CD4-positive, alpha-beta T cell (primary cell): ENCODE data around the gene DCAF15. TPM values are rescaled to one million over a fixed set of nuclear protein-coding genes. Genes with fewer than 3 reads are reported as not detected.

ENCODE experiments used
- ATAC-seq: fragments of 200-7000 bp; cut with Tn5 transposase; one replicate; pipeline ENCODE4 v1.10.0; 2022; ENCODE audit warnings: mild to moderate bottlenecking; ENCODE audit not compliant: poor library complexity
- CTCF ChIA-PET: fragments of 350-600 bp; sonication (Branson Sonifier 250); formaldehyde crosslinking; loops from one replicate; lab custom pipeline; 2021; ENCODE audit warnings: antibody characterized with exemption, inconsistent platforms; lab: Charles Lee
- POLR2A ChIA-PET: fragments of 350-600 bp; sonication (Branson Sonifier 250); formaldehyde crosslinking; loops from one replicate; lab custom pipeline; 2021; ENCODE audit warnings: antibody characterized with exemption, inconsistent platforms; lab: Charles Lee
- DNase-seq, 14 experiments: peaks; one replicate each; pipeline ENCODE4 v3.0.0-alpha.2; 2013 to 2020; ENCODE audit warnings: mixed read lengths in 2 of 14
- H3K27ac ChIP-seq, 2 donors: one replicate each; pipeline versions ENCODE4 v1.5.1 to v1.7.0; 2013; ENCODE audit warnings: low read length in 2 of 2, low read depth in 1 of 2, mild to moderate bottlenecking in 1 of 2
- H3K27me3 ChIP-seq, 2 experiments: 1 replicate in 1 of 2; 2 replicates in 1 of 2; pipeline versions ENCODE4 v1.6.1 to v1.7.0; 2013; ENCODE audit warnings: low read length in 2 of 2, control low read depth in 1 of 2, mild to moderate bottlenecking in 1 of 2, moderate library complexity in 1 of 2; ENCODE audit not compliant: insufficient read depth in 2 of 2, control insufficient read depth in 1 of 2
- H3K36me3 ChIP-seq: one replicate; pipeline ENCODE4 v1.6.1; 2013; ENCODE audit warnings: low read length, control low read depth; ENCODE audit not compliant: insufficient read depth
- H3K4me1 ChIP-seq: one replicate; pipeline ENCODE4 v1.6.1; 2013; ENCODE audit warnings: low read length, control low read depth; ENCODE audit not compliant: insufficient read depth
- H3K4me3 ChIP-seq: one replicate; pipeline ENCODE4 v1.5.1; 2013; ENCODE audit warnings: mild to moderate bottlenecking, low read length, moderate library complexity
- H3K9me3 ChIP-seq, 2 experiments: 1 replicate in 1 of 2; 2 replicates in 1 of 2; pipeline versions ENCODE4 v1.6.1 to v1.7.0; 2013; ENCODE audit warnings: low read length in 2 of 2, mild to moderate bottlenecking in 2 of 2, control low read depth in 1 of 2, moderate library complexity in 1 of 2; ENCODE audit not compliant: control insufficient read depth in 1 of 2, insufficient read depth in 1 of 2
- H3K27ac Mint-ChIP-seq: one replicate; pipeline ENCODE4 v1.8.0; 2020; ENCODE audit warnings: mixed read lengths
- H3K27me3 Mint-ChIP-seq: one replicate; pipeline ENCODE4 v1.8.0; 2021; ENCODE audit warnings: mixed read lengths
- H3K36me3 Mint-ChIP-seq: one replicate; pipeline ENCODE4 v1.8.0; 2021; ENCODE audit warnings: low read depth, mixed read lengths
- H3K4me1 Mint-ChIP-seq: one replicate; pipeline ENCODE4 v1.8.0; 2021; ENCODE audit warnings: low read depth, mixed read lengths
- H3K4me3 Mint-ChIP-seq: one replicate; pipeline ENCODE4 v1.8.0; 2020; ENCODE audit warnings: mild to moderate bottlenecking, mixed read lengths
- H3K9me3 Mint-ChIP-seq: one replicate; pipeline ENCODE4 v1.8.0; 2020; ENCODE audit warnings: mixed read lengths
- intact Hi-C, 2 experiments: fragments of 100-400 bp; cut with DNase I in 1 of 2; cut with micrococcal nuclease in 1 of 2; formaldehyde crosslinking; loops; one replicate each; pipeline versions ENCODE4 v1.15.1 to v1.9.0; 2023 to 2025; cut with DNase I, micrococcal nuclease
- total RNA-seq, 174 experiments: library from RNA in 2 of 174; stranded (reverse) in 2 of 174; gene quantifications; one replicate each; pipeline ENCODE4 v1.2.3 and lab custom pipeline; 2021 to 2026
- TF ChIP-seq, protein P1 (sequence below): fragments of 200-600 bp; IDR thresholded peaks from one replicate; pipeline ENCODE4 v1.8.0; 2022; ENCODE audit warnings: antibody characterized with exemption, mild to moderate bottlenecking

The DCAF15 gene
- total RNA-seq, 2 experiments from 2014 or later: 84.9 to 85.0 TPM

- Mint-ChIP-seq H3K27me3 (no peaks in the 10 kb centered on the region), H3K4me1 (no peaks in the 10 kb centered on the region), H3K4me3 (no peak overlapping the region), H3K36me3 (peaks cover 69% of the 10 kb centered on the region), H3K27ac (no peak overlapping the region), H3K9me3 (no peaks in the 10 kb centered on the region)
- H3K36me3 ChIP-seq: peaks cover 63% of the 10 kb centered on the region
- no peak overlapping the region for H3K4me3 ChIP-seq
- H3K27ac ChIP-seq: no peak overlapping the region
- DNase-seq (no peak), ATAC-seq (no peak)
- H3K27me3 ChIP-seq: no peaks in the 10 kb centered on the region
- H3K9me3 ChIP-seq: peaks cover 0 to 6% of the 10 kb centered on the region in 2 experiments
- H3K4me1 ChIP-seq: peaks cover 11% of the 10 kb centered on the region
- intact Hi-C loops: loop anchor here in 1 of 2 experiments (5.0 kb wide), 1 partner anchor 964 kb away; the partner anchor contains the start of gene OR7A17
- CTCF ChIA-PET: no interaction called here
- POLR2A ChIA-PET: no interaction called here
- TF ChIP-seq, protein P1, sequence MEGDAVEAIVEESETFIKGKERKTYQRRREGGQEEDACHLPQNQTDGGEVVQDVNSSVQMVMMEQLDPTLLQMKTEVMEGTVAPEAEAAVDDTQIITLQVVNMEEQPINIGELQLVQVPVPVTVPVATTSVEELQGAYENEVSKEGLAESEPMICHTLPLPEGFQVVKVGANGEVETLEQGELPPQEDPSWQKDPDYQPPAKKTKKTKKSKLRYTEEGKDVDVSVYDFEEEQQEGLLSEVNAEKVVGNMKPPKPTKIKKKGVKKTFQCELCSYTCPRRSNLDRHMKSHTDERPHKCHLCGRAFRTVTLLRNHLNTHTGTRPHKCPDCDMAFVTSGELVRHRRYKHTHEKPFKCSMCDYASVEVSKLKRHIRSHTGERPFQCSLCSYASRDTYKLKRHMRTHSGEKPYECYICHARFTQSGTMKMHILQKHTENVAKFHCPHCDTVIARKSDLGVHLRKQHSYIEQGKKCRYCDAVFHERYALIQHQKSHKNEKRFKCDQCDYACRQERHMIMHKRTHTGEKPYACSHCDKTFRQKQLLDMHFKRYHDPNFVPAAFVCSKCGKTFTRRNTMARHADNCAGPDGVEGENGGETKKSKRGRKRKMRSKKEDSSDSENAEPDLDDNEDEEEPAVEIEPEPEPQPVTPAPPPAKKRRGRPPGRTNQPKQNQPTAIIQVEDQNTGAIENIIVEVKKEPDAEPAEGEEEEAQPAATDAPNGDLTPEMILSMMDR: no peak
These were observed 28.9 kb upstream of the DCAF15 start for GRCh38 chr19:13923194-13923987.

DNA sequence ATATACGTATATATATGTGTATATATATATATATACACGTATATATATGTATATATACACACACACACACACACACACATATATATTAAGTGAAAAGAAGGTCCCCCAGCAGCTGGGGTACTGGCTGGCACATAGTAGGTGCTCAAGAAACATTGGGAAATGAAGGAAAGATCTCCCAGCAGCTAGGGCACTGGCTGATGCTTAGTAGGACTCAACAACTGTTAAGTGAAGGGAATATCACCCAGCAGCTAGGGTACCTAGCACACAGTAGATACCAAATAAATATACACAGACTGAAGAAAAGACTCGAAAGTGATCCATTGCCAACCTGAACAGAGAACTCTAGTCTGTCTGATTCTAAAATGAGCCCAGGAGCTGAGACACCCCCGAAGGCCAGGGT, 26.3 kb upstream of the DCAF15 start:
- intact Hi-C loops: no loop called here
- Histone ChIP-seq H3K27me3 (no peaks in the 10 kb centered on the region), H3K36me3 (peaks cover 42% of the 10 kb centered on the region), H3K9me3 (no peaks in the 10 kb centered on the region), H3K27ac (no peak overlapping the region), H3K4me1 (peaks cover 11% of the 10 kb centered on the region), H3K4me3 (no peak overlapping the region)
- TF ChIP-seq, protein P1: no peak
- no peak overlapping the region for H3K4me3 Mint-ChIP-seq
- no peaks in the 10 kb centered on the region for H3K9me3 Mint-ChIP-seq
- H3K27ac Mint-ChIP-seq: no peak overlapping the region
- no peaks in the 10 kb centered on the region for H3K4me1 Mint-ChIP-seq
- peaks cover 55% of the 10 kb centered on the region for H3K36me3 Mint-ChIP-seq
- no peaks in the 10 kb centered on the region for H3K27me3 Mint-ChIP-seq
- ChIA-PET POLR2A (interaction anchor here (0.6 kb wide), 1 partner anchor 210 kb away, joined by 3 read pairs; the partner anchor contains the start of gene ASF1B), CTCF (no interaction called here)
- no peak for DNase-seq
- no peak for ATAC-seq

DNA sequence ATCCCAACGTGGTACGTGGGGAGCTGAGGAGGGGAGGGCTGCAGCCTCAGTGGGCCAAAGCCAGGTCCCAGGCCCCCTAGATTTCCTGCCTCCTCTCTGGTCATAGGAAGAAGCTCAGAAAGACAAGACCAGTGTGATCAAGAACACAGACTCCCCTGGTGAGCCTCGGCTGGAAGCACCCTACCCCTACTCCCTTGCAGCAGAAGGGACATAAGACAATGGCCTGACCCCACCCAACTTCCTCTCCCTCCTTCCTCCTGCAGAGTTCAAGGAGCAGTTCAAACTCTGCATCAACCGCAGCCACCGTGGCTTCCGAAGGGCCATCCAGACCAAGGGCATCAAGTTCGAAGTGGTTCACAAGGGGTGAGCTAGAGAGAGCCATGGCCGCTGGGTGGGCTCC, 25.6 kb upstream of the DCAF15 start:
- no peaks in the 10 kb centered on the region for H3K27me3 ChIP-seq
- H3K27me3 Mint-ChIP-seq: no peaks in the 10 kb centered on the region
- H3K36me3 Mint-ChIP-seq: peaks cover 48% of the 10 kb centered on the region
- H3K4me1 ChIP-seq: peaks cover 9% of the 10 kb centered on the region
- no peak overlapping the region for H3K4me3 Mint-ChIP-seq
- POLR2A ChIA-PET: interaction anchor here (0.6 kb wide), 1 partner anchor 210 kb away, joined by 3 read pairs; the partner anchor contains the start of gene ASF1B
- H3K4me1 Mint-ChIP-seq: no peaks in the 10 kb centered on the region
- intact Hi-C loops: no loop called here
- no peak overlapping the region for H3K27ac ChIP-seq
- H3K36me3 ChIP-seq: peaks cover 38% of the 10 kb centered on the region
- H3K27ac Mint-ChIP-seq: no peak overlapping the region
- H3K9me3 Mint-ChIP-seq: no peaks in the 10 kb centered on the region
- H3K4me3 ChIP-seq: no peak overlapping the region
- H3K9me3 ChIP-seq: no peaks in the 10 kb centered on the region
- ATAC-seq: no peak
- DNase-seq: no peak
- TF ChIP-seq, protein P1: no peak
- CTCF ChIA-PET: no interaction called here
